Type B pancreatic cell (in vitro differentiated cells): Measurements from ENCODE around the gene INHA. TPM values are rescaled to one million over a fixed set of nuclear protein-coding genes. Genes with fewer than 3 reads are reported as not detected.

Experiments used
- DNase-seq: peaks from one replicate; pipeline ENCODE4 v3.0.0; 2021; ENCODE audit warnings: mixed read lengths; ENCODE audit not compliant: unreplicated experiment; ENCODE audit errors: extremely low spot score
- H3K27ac Mint-ChIP-seq: 2 replicates; pipeline ENCODE4 v1.8.0; 2021; ENCODE audit warnings: mild to moderate bottlenecking, mixed read lengths
- H3K27me3 Mint-ChIP-seq: 2 replicates; pipeline ENCODE4 v1.8.0; 2021; ENCODE audit warnings: mixed read lengths
- H3K36me3 Mint-ChIP-seq: 2 replicates; pipeline ENCODE4 v1.8.0; 2021; ENCODE audit warnings: mixed read lengths
- H3K4me1 Mint-ChIP-seq: one replicate; pipeline ENCODE4 v1.8.0; 2021; ENCODE audit warnings: mixed read lengths; ENCODE audit not compliant: unreplicated experiment
- H3K4me3 Mint-ChIP-seq: 2 replicates; pipeline ENCODE4 v1.8.0; 2021; ENCODE audit warnings: mild to moderate bottlenecking, mixed read lengths
- H3K9me3 Mint-ChIP-seq: 2 replicates; pipeline ENCODE4 v1.8.0; 2021; ENCODE audit warnings: mixed read lengths
- CTCF ChIP-seq: fragments of 200-600 bp; sonication (generic); conservative IDR thresholded peaks from 2 replicates; pipeline ENCODE4 v1.5.0; 2021; ENCODE audit warnings: antibody characterized with exemption, mild to moderate bottlenecking
- total RNA-seq: library from RNA; stranded (reverse); gene quantifications from 2 replicates; pipeline ENCODE4 v1.2.1, GENCODE V29; 2021; ENCODE audit warnings: low replicate concordance

INHA gene
- total RNA-seq, 1 donor from 2014 or later: 1.2 TPM

GRCh38 chr2:219614076-219614860 is 42.2 kb downstream of the INHA start:
- Mint-ChIP-seq H3K4me1 (no peaks in the 10 kb centered on the region), H3K27ac (no peak overlapping the region), H3K36me3 (peaks cover 11% of the 10 kb centered on the region), H3K9me3 (no peaks in the 10 kb centered on the region), H3K4me3 (no peak overlapping the region), H3K27me3 (no peaks in the 10 kb centered on the region)
- no peak for DNase-seq
- TF ChIP-seq CTCF: no peak

GRCh38 chr2:219615036-219615435 is 42.9 kb downstream of the INHA start:
- no peak for DNase-seq
- TF ChIP-seq CTCF: no peak
- H3K9me3 Mint-ChIP-seq: no peaks in the 10 kb centered on the region
- no peaks in the 10 kb centered on the region for H3K27me3 Mint-ChIP-seq
- H3K36me3 Mint-ChIP-seq: peaks cover 11% of the 10 kb centered on the region
- no peaks in the 10 kb centered on the region for H3K4me1 Mint-ChIP-seq
- no peak overlapping the region for H3K4me3 Mint-ChIP-seq
- H3K27ac Mint-ChIP-seq: no peak overlapping the region

- no peak overlapping the region for H3K27ac Mint-ChIP-seq
- TF ChIP-seq CTCF: no peak
- H3K36me3 Mint-ChIP-seq: peaks cover 9% of the 10 kb centered on the region
- H3K9me3 Mint-ChIP-seq: no peaks in the 10 kb centered on the region
- H3K27me3 Mint-ChIP-seq: no peaks in the 10 kb centered on the region
- no peak for DNase-seq
- H3K4me3 Mint-ChIP-seq: no peak overlapping the region
- H3K4me1 Mint-ChIP-seq: no peaks in the 10 kb centered on the region
Observed at GRCh38 chr2:219615894-219616293, 43.8 kb downstream of the INHA start.

GRCh38 chr2:219616550-219616949 is 44.4 kb downstream of the INHA start:
- Mint-ChIP-seq H3K4me1 (no peaks in the 10 kb centered on the region), H3K36me3 (peaks cover 5% of the 10 kb centered on the region), H3K27ac (no peak overlapping the region), H3K27me3 (no peaks in the 10 kb centered on the region), H3K9me3 (no peaks in the 10 kb centered on the region), H3K4me3 (no peak overlapping the region)
- DNase-seq: no peak
- no peak for TF ChIP-seq CTCF

- no peak for TF ChIP-seq CTCF
- no peaks in the 10 kb centered on the region for H3K4me1 Mint-ChIP-seq
- H3K27ac Mint-ChIP-seq: no peak overlapping the region
- no peaks in the 10 kb centered on the region for H3K36me3 Mint-ChIP-seq
- DNase-seq: no peak
- H3K9me3 Mint-ChIP-seq: no peaks in the 10 kb centered on the region
- H3K27me3 Mint-ChIP-seq: peaks cover 4% of the 10 kb centered on the region
- no peak overlapping the region for H3K4me3 Mint-ChIP-seq
Observed at GRCh38 chr2:219618733-219619122, 46.6 kb downstream of the INHA start.
